Measurements from ENCODE around the gene TUBA4A. TPM values are rescaled to one million over a fixed set of nuclear protein-coding genes. Genes with fewer than 3 reads are reported as not detected.

The TUBA4A gene
- total and polyA plus RNA-seq, 2 of the 8 experiments (the other 6 are each of a cell fraction or from before 2014, with no cell fraction given) = 67.3 to 172 TPM

DNA sequence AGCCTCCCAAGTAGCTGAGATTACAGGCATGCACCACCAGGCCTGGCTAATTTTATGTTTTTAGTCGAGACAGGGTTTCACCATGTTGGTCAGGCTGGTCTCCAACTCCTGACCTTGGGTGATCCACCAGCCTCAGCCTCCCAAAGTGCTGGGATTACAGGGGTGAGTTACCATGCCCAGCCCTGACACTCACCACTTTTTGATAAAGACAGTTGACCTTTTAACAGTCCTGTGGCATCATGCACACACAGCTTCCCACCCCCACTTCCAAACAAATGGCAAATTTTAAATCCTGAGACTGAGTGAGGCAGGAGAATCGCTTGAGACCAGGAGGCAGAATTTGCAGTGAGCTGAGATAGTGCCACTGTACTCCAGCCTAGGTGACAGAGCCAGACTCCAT lies 19.3 kb upstream of the TUBA4A start (continued):
- TF ChIP-seq ATF3 (IDR thresholded peaks at IDR 0.05; ENCODE audit: insufficient read depth, low read depth, low read length) = no peak

Measured in H1 (cell line).